Cardiac fibroblast (primary cell): ENCODE measurements around the gene KLHDC4.

Experiments used
- DNase-seq, 2 donors: peaks; one replicate each; pipeline versions ENCODE4 v3.0.0 to v3.0.0-alpha.2; 2010; ENCODE audit warnings: low read depth in 2 of 2
- H3K4me3 ChIP-seq, 2 donors: replicated peaks in 1 of 2; 1 replicate in 1 of 2; 2 replicates in 1 of 2; pipeline ENCODE4 v1.5.1; 2011; ENCODE audit warnings: low read depth in 2 of 2, low read length in 2 of 2, mild to moderate bottlenecking in 2 of 2, moderate library complexity in 1 of 2
- CTCF ChIP-seq: IDR thresholded peaks from one replicate; pipeline ENCODE4 v1.5.1; 2011; ENCODE audit warnings: low read depth, mild to moderate bottlenecking, low read length, inconsistent platforms

KLHDC4 gene

GRCh38 chr16:87713451-87714229, 52.1 kb downstream of the KLHDC4 start:
- DNase-seq = no peak
- no peak for TF ChIP-seq CTCF
- no peak overlapping the region for H3K4me3 ChIP-seq

- no peak for DNase-seq
- no peak for TF ChIP-seq CTCF
- no peak overlapping the region for H3K4me3 ChIP-seq
Measured at GRCh38 chr16:87712184-87712762, 53.5 kb downstream of the KLHDC4 start.

GRCh38 chr16:87710887-87711286, 54.9 kb downstream of the KLHDC4 start:
- H3K4me3 ChIP-seq = no peak overlapping the region

GRCh38 chr16:87709677-87710076, 56.1 kb downstream of the KLHDC4 start:
- no peak for TF ChIP-seq CTCF
- DNase-seq = no peak
- H3K4me3 ChIP-seq = no peak overlapping the region

More at GRCh38 chr16:87710887-87711286, 54.9 kb downstream of the KLHDC4 start:
- no peak for DNase-seq
- no peak for TF ChIP-seq CTCF

GRCh38 chr16:87708881-87709638, 56.7 kb downstream of the KLHDC4 start:
- DNase-seq = no peak
- no peak for TF ChIP-seq CTCF
- no peak overlapping the region for H3K4me3 ChIP-seq

- no peak for DNase-seq
- no peak overlapping the region for H3K4me3 ChIP-seq
- no peak for TF ChIP-seq CTCF
Measured at GRCh38 chr16:87707714-87708580, 57.8 kb downstream of the KLHDC4 start.
